DMS53 treated with DMSO at 0.1 percent for 48 hours (cell line): ENCODE data around the gene MED12L.
"Not testable (repeated sequence)": the region's sequence is repeated elsewhere in the genome, so short reads cannot be mapped to it uniquely, and the experiment has no call there.

Experiments used
- DNase-seq: peaks from one replicate; lab custom pipeline; 2025; ENCODE audit not compliant: unreplicated experiment; lab: John Stamatoyannopoulos, UW

The MED12L gene

DNA sequence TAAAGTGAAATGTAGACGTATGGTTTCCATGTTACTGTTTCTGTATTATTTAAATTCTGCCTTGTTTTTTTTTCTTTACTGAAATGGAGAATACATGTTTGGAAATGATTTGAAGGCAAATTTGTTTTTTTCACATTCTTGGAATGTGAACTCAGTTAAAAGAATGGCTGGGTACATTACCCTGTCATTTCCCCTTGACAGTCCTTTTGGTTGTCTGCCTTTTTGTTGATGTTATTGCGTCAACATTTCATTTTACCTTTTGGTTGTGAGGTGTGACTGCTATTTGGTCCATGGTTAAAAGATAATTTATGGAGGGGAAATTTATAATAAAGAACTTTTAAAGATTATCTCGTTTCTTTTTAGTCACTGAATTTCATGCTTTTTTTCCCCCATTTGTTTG is 120.7 kb downstream of the MED12L start:
- DNase-seq: no peak

- no peak for DNase-seq
Measured at GRCh38 chr3:151209654-151210053, 124.2 kb downstream of the MED12L start.

DNA sequence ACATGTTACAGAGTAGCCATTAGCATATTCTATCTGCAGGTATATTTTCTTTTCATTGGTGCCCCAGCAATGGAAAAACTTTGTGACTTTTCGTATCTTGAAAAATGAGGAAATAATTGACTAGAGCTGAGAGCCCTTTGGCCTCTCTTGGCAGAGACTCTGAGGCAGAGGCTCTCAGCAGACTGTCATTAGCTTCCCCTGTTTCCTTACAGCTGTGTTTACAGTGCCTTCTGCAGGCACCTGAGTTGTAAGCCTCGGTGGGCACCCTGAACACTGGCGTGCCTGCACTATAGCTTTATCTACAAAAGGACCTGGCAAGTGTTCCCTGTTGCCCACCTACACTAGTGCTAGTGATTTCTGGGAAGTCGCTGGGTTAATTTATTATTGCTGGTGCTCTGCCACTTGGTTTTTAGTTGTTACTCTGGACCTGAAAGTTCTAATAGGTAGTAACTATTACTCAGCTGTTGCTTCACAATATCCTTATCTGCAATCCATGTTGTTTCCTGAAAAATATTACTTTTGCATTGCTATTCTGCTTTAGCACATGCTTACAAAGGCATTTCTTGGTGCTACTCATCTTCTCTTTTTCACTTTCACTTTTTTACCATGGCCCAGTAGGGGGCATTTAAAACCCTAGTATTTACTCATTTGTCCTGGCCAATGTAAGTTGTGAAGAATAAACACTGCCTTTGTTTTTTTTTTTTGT is 125.4 kb downstream of the MED12L start:
- no peak for DNase-seq

DNA sequence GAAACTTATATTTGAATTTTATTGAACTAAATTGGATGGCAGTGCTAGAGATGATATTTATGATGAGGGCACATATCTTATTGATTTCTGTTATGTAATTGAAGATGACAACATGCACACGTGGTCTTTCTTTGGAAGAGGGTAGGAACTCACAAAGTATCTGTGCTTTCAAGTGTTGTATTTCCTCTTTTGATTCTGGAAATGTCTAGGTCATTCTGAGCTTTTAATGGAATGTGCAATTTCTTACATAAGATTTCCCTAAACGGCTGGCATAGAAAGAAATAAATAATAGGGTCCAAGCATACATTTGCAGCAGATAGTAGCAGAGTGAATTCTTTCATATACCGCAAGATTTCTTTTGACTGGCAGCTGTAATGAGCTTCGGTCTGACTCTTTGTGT is 127.7 kb downstream of the MED12L start:
- no peak for DNase-seq

DNA sequence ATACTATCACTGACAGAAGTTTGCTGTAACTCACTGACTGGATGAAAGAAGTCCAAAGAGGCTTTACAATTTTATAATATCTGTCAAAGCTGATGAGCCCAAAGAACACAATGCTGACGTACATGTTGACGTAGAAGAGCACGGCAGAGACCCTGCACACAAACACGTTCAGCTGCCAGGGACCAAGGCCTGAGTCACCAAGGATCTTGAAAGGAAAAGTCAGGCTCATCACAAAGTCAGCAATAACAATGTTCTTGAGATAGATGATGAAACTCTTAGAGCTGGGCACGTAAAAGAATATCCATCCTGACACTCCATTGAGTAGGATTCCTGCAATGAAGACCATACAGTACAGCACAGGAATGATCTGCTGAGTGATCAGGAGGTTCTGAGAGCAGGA is 128.4 kb downstream of the MED12L start:
- no peak for DNase-seq

GRCh38 chr3:151214459-151214858 is 129.0 kb downstream of the MED12L start:
- no peak for DNase-seq

GRCh38 chr3:151216641-151217607 is 131.5 kb downstream of the MED12L start:
- no peak for DNase-seq

GRCh38 chr3:151218136-151218535 is 132.7 kb downstream of the MED12L start:
- DNase-seq: no peak

DNA sequence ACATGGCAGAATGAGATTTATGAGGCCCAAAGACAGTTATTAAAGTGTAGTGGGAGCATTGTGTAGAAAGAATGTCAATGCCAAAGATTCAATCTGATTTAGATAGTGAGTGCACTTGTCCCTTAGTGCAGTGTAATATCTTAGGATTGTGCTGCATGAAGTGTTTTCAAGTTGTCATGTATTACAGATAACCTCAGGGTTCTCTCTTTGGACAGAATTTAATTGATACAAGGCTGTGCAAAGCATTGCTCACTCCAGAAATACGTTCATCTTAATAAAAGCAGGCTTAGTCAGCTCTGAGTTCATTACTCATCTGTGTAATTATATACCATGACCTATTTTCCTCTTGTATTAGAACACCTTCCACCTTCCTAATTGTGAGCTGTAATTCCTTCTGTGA is 133.6 kb downstream of the MED12L start:
- no peak for DNase-seq

- DNase-seq: no peak
Measured at GRCh38 chr3:151224268-151224866, 138.9 kb downstream of the MED12L start.

DNA sequence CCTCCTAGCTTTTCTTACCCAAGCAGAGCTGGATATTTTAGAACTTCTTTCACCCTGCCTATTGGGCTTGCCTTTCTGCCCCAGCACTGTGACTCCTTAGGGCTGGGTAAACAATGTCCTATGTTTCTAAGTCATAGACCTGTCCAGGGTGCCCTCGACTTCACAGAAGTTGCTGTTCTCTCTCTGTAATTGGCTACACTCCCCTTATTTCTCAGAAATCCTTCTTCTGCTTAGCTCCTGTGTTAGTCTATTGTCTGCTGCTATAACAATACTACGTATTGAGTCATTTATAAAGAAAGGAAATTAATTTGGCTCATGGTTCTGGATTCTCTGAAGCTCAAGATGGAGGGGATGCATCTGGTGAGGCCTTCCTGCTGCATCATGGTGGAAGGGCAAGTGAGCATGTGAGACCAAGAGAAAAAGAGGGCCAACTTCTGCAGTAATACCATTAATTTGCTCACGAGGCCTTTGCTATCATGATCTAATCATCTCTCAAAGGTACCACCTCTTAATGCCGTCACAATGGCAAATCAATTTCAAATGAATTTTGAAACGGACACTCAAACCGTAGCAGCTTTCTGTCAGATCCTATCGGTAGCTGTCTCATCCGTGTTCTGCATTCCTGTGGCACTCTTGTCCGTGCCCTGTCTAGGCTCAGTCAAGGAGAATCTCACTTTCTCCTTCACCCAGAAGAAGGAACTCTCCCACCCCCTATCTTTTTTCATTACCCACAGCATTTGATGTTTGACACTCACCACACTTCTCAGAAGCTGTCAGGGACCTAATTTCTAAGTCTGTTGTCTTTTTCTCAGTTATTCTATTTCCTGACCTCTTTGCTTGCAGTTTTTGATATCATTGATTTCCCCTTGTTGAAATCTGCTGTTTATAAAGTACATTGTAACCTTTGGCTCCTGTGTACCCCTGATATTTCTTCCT is 139.8 kb downstream of the MED12L start:
- DNase-seq: no peak

GRCh38 chr3:151226088-151226563 is 140.7 kb downstream of the MED12L start:
- no peak for DNase-seq

DNA sequence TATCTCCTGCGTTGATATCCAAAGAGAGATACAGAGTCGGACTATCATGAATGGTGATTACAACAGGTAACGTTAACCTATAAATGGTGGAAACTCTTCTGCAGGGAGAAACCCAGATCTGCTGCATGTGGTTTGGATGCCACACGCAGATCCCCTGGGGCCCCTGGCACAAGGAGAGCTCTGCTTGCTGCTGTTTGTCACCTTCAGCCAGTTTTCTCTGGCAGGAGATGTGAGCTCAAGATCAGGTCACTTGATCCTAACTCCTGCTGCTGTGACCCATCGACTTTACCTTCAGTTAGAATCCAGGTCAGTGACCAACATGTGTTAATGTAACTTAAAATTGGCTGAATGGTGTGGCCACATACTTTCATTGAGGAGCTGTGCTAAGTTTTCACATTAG is 141.4 kb downstream of the MED12L start:
- no peak for DNase-seq

DNA sequence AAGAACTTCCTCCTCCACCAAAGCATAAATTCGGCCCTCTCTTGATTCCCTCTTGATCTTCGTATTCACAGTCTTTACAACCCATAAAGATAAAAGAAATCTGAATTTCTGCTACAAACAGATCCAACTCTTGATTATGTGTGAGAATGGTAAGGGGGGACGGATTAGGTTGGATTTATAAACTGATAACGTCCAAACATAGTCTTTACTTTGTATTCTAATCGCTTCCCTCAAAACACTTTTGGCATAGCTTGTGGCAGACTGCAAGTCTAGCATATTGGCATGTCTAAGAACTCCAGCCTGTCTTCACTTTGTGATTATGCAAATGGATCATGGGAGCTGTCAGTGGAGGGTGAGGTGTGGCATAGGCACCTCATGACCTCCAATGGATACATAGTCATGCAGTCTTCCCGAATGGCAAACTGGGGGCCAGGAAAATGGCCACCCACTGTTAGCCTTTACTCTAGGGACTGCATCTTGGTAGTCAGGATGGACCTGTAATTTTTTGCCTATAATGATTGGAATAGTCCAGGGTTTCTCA is 141.9 kb downstream of the MED12L start:
- no peak for DNase-seq

DNA sequence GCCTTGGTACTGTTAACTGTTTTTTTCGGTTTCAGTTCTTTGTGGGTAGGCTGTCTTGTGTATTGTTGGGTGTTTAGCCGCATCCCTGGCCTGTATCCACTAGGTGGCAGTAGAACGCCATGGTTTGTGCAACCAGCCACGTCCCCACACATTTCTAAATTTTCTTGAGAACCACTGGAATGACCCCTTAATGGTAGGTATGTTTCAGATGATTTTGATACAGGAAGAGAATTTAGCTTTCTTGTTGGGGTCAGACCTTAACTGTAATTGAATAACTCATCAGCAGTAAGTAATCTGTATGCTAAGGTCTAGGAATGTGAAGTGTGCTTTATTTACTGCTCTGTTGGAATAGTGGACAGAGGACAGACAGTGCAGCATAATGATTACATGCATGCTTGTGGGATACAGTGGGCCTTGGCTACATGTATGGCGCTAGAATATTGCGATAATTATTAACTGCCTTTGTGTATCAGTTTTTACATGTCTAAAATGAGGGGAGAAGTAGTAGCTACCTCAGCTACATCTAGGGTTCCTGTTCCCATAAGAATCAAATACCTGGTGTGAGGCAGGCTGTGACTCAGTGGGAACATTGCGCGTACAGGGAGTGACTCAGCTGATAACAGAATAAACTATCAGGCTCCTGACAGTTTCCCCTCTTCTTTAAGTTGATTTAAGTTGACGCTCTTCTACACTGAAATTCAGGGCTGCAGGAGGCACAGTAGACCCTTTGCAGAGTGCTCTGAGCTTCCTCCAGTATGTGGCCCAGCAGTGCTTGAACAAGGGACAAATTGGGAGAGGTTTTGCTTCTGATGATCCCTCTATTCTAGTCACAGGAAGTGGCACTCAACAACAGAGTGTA is 142.6 kb downstream of the MED12L start:
- DNase-seq: peak; percentile 12

- DNase-seq: no peak
Measured at GRCh38 chr3:151228666-151229040, 143.2 kb downstream of the MED12L start.

GRCh38 chr3:151230646-151231045 is 145.2 kb downstream of the MED12L start:
- DNase-seq: no peak

DNA sequence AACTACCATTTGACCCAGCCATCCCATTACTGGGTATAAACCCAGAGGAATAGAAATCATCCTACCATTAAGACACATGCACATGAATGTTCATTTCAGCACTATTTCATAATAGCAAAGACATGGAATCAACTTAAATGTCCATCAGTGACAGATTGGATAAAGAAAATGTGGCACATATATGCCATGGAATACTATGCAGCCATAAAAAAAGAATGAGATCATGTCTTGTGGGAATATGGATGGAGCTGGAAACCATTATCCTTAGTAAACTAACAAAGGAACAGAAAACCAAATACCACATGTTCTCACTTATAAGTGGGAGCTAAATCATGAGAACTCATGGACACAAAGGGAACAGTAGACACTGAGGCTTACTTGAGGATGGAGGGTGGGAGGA is 146.9 kb downstream of the MED12L start:
- DNase-seq: not testable (repeated sequence)

DNA sequence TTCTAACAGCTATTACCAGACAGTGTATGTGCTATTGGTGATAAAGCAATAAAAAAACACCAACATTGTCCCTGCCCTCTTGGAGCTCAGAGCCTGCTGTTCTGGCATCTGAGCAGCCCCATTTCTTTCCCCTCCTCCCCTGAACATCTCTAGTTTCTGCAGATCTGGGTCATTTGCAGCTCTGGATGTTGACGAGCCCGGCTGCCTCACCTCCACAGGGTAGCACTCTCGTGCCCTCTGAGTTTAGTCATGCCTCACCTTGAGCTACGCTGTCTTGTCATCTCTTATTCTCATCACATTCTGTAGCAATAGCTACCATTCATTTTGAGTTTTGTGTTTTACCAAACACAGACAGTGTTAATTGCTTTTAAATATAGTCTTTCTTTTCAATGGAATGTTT is 147.5 kb downstream of the MED12L start:
- no peak for DNase-seq
